Breast epithelium (tissue), 3 donors: Measurements from ENCODE around the gene ZNF423.

Experiments used
- POLR2A ChIP-seq: fragments of 450-650 bp; IDR thresholded peaks from one replicate; pipeline ENCODE4 v1.6.1; 2016; ENCODE audit warnings: antibody characterized with exemption, mild to moderate bottlenecking, moderate library complexity
- TF ChIP-seq, protein P1 (sequence below), 3 donors: fragments of 450-650 bp; IDR thresholded peaks; one replicate each; pipeline ENCODE4 v1.5.1; 2016 to 2017; ENCODE audit warnings: antibody characterized with exemption in 3 of 3, mild to moderate bottlenecking in 3 of 3, moderate library complexity in 3 of 3

DNA sequence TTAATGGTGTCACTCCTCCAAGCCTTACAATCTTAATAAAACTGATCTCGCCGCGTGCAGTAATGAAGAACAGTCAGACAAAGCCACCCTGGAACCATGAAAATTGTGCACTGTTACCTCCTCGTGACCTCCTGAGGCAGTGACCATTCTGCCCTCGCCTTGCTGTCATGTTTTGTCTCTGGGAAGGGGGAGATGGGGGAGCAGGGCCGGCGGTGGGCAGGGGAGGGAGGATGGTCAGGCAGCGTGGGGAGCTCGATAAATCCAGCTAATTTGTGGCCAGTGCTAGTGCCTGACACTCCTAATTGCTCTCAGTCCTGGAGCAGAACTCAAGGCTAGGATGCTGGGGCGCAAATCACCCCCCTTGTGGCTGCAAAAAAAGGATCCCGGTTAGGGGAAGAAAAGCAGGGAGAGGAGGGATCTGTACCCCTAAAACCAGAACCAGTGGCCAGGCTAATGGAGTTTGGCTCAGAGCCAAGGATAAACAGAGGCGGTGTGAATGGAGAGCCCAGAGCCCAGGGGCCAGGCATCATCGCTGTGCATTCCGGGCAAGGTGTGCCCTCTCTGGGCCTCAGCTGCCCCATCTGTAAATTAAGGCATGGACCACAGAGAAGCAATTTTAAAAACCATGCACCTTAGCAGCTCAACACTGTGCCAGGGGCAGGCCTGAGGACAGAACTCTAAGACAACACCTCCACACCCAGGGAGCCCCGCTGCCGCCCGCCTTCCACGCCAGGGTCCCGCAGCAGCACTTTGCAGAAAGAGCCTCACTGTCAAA, 113.3 kb downstream of the ZNF423 start:
- TF ChIP-seq, protein P1, sequence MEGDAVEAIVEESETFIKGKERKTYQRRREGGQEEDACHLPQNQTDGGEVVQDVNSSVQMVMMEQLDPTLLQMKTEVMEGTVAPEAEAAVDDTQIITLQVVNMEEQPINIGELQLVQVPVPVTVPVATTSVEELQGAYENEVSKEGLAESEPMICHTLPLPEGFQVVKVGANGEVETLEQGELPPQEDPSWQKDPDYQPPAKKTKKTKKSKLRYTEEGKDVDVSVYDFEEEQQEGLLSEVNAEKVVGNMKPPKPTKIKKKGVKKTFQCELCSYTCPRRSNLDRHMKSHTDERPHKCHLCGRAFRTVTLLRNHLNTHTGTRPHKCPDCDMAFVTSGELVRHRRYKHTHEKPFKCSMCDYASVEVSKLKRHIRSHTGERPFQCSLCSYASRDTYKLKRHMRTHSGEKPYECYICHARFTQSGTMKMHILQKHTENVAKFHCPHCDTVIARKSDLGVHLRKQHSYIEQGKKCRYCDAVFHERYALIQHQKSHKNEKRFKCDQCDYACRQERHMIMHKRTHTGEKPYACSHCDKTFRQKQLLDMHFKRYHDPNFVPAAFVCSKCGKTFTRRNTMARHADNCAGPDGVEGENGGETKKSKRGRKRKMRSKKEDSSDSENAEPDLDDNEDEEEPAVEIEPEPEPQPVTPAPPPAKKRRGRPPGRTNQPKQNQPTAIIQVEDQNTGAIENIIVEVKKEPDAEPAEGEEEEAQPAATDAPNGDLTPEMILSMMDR (IDR thresholded peaks at IDR 0.05): no peak
- no peak for TF ChIP-seq POLR2A
